Esophagus squamous epithelium (tissue), 5 donors: ENCODE measurements around the gene ZNF469. TPM values are rescaled to one million over a fixed set of nuclear protein-coding genes. Genes with fewer than 3 reads are reported as not detected.
A peak's percentile ranks its signal among the peaks of the same experiment; 100 is the strongest.

ENCODE experiments used
- DNase-seq: peaks from one replicate; lab custom pipeline; 2025; lab: John Stamatoyannopoulos, UW
- H3K27ac ChIP-seq, 4 donors: fragments of 200-600 bp; sonication (generic); one replicate each; pipeline ENCODE4 v1.5.1; 2016 to 2019; ENCODE audit warnings: mild to moderate bottlenecking in 1 of 4
- H3K27me3 ChIP-seq, 4 donors: fragments of 200-600 bp; sonication (generic); 1 replicate in 3 of 4; 2 replicates in 1 of 4; pipeline versions ENCODE4 v1.5.1 to v1.6.0; 2017 to 2021; ENCODE audit warnings: antibody characterized with exemption in 1 of 4
- H3K36me3 ChIP-seq, 3 donors: fragments of 200-600 bp; sonication (generic); one replicate each; pipeline ENCODE4 v1.5.1; 2016 to 2019
- H3K4me1 ChIP-seq, 3 donors: fragments of 200-600 bp; sonication (generic); one replicate each; pipeline ENCODE4 v1.5.1; 2017 to 2019
- H3K4me3 ChIP-seq, 4 donors: fragments of 200-600 bp; sonication (generic); 1 replicate in 3 of 4; 2 replicates in 1 of 4; pipeline ENCODE4 v1.5.1; 2016 to 2019; ENCODE audit warnings: mild to moderate bottlenecking in 2 of 4, moderate library complexity in 1 of 4
- H3K9me3 ChIP-seq, 3 donors: fragments of 200-600 bp; sonication (generic); one replicate each; pipeline ENCODE4 v1.5.1; 2016 to 2019
- CTCF ChIP-seq, 6 experiments: fragments of 450-650 bp in 4 of 6; fragments of 200-600 bp in 2 of 6; sonication (generic) in 2 of 6; IDR thresholded peaks; one replicate each; pipeline ENCODE4 v1.5.1; 2016 to 2019; ENCODE audit warnings: antibody characterized with exemption in 6 of 6, mild to moderate bottlenecking in 4 of 6, moderate library complexity in 4 of 6
- POLR2A ChIP-seq, 4 donors: fragments of 450-650 bp; IDR thresholded peaks; one replicate each; pipeline ENCODE4 v1.6.1; 2017; ENCODE audit warnings: antibody characterized with exemption in 4 of 4, mild to moderate bottlenecking in 4 of 4, moderate library complexity in 3 of 4
- WGBS, 2 donors: methylation state at CpG; one replicate each; pipeline ENCODE4 v1.1.5; 2018; 5-methylcytosine and 5-hydroxymethylcytosine counted together
- intact Hi-C: fragments of 100-400 bp; cut with DNase I; formaldehyde crosslinking; loops from one replicate; pipeline ENCODE4 v1.15.0; 2022
- total RNA-seq, 4 donors: library from RNA; depleted of rRNA; stranded (reverse); fragments of >200 nt; gene quantifications; one replicate each; pipeline ENCODE4 v1.1.0, GENCODE V29; 2016
- donor health status: DM: yes; HTN: yes; CAD: no.

ZNF469 gene
- under 1 TPM; 0.26 to 0.57 (median 0.35) TPM for total RNA-seq

- no peak within 1 kb of the TSS for H3K27ac ChIP-seq
Measured at GRCh38 chr16:88382491-88383400, at the start of gene ZNF469. Gene ZNF469, plus strand, starts transcription at chr16:88382959. Its CDS starts 44,512 bp downstream, at chr16:88427471.

GRCh38 chr16:88333848-88334777 lies 48.6 kb upstream of the ZNF469 start:
- DNase-seq: no peak
- peaks cover 10 to 20% (median 14%) of the 10 kb centered on the region in 3 donors for H3K4me1 ChIP-seq
- WGBS, 2 donors: 76 to 83% methylated on average over 5 to 10 of the region's 10 CpGs

More at GRCh38 chr16:88382491-88383400, at the start of gene ZNF469:
- WGBS, 2 donors: 27 to 73% methylated on average over 7 to 8 of the region's 87 CpGs
- no peaks in the 10 kb centered on the region for H3K36me3 ChIP-seq
- H3K9me3 ChIP-seq: no peaks in the 10 kb centered on the region
- TF ChIP-seq CTCF (IDR thresholded peaks at IDR 0.05) (no peak), POLR2A (IDR thresholded peaks at IDR 0.05) (no peak)
- H3K4me3 ChIP-seq: peak within 1 kb of the TSS in 3 of 4 donors; percentile 17 to 65 (median 43)
- H3K4me1 ChIP-seq: peaks cover 3 to 21% (median 8%) of the 10 kb centered on the region in 3 donors
- DNase-seq: no peak
- H3K27me3 ChIP-seq: peaks cover 0 to 90% (median 10%) of the 10 kb centered on the region in 4 donors
- intact Hi-C loops: no loop called here

GRCh38 chr16:88334778-88335720 lies 47.7 kb upstream of the ZNF469 start:
- Histone ChIP-seq H3K36me3 (no peaks in the 10 kb centered on the region), H3K27ac (no peak overlapping the region), H3K27me3 (peaks cover 0 to 13% (median 0%) of the 10 kb centered on the region in 4 donors), H3K4me1 (peaks cover 10 to 20% (median 14%) of the 10 kb centered on the region in 3 donors), H3K4me3 (no peak overlapping the region), H3K9me3 (no peaks in the 10 kb centered on the region)
- intact Hi-C loops: no loop called here
- 80 to 89% methylated on average over 22 of the region's 29 CpGs for WGBS, 2 donors
- TF ChIP-seq CTCF (IDR thresholded peaks at IDR 0.05): no peak
- TF ChIP-seq POLR2A (IDR thresholded peaks at IDR 0.05): no peak
- no peak for DNase-seq

More at GRCh38 chr16:88333848-88334777, 48.6 kb upstream of the ZNF469 start:
- Histone ChIP-seq H3K27ac (no peak overlapping the region), H3K36me3 (no peaks in the 10 kb centered on the region), H3K9me3 (no peaks in the 10 kb centered on the region), H3K27me3 (peaks cover 0 to 13% (median 0%) of the 10 kb centered on the region in 4 donors), H3K4me3 (no peak overlapping the region)
- no peak for TF ChIP-seq POLR2A (IDR thresholded peaks at IDR 0.05)
- no peak for TF ChIP-seq CTCF (IDR thresholded peaks at IDR 0.05)
- intact Hi-C loops: no loop called here

GRCh38 chr16:88337021-88337420 lies 45.7 kb upstream of the ZNF469 start:
- Histone ChIP-seq H3K9me3 (no peaks in the 10 kb centered on the region), H3K27ac (no peak overlapping the region), H3K4me1 (peaks cover 10 to 16% (median 13%) of the 10 kb centered on the region in 3 donors), H3K36me3 (no peaks in the 10 kb centered on the region), H3K4me3 (no peak overlapping the region), H3K27me3 (peaks cover 0 to 22% (median 0%) of the 10 kb centered on the region in 4 donors)
- no peak for DNase-seq
- intact Hi-C loops: no loop called here
- 81 to 93% methylated on average over 8 of the region's 8 CpGs for WGBS, 2 donors
- TF ChIP-seq POLR2A (IDR thresholded peaks at IDR 0.05) (no peak), CTCF (IDR thresholded peaks at IDR 0.05) (no peak)
